ENCODE measurements around the gene CHD5.

CHD5 gene

GRCh38 chr1:6109688-6110087 is 70.4 kb downstream of the CHD5 start:
- DNase-seq = no peak

- no peak for DNase-seq
Measured at GRCh38 chr1:6108937-6109614, 71.0 kb downstream of the CHD5 start.

DNA sequence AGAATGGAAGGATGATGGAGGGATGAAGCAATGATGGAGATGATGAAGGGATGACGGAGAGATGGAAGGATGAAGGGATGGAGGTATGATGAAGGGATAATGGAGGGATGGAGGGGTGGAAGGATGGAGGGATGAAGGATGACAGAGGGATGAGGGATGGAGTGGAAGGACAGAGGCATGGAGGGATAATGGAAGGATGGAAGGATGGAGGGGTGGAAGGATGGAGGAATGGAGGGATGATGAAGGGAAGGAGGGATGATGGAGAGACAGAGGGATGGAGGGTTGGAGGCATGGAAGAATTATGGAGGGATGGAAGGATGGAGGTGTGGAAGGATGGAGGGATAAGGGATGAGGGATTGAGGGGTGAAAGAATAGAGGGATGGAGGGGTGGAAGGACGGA is 71.6 kb downstream of the CHD5 start:
- DNase-seq = no peak

- no peak for DNase-seq
Measured at GRCh38 chr1:6107409-6108356, 72.4 kb downstream of the CHD5 start.

DNA sequence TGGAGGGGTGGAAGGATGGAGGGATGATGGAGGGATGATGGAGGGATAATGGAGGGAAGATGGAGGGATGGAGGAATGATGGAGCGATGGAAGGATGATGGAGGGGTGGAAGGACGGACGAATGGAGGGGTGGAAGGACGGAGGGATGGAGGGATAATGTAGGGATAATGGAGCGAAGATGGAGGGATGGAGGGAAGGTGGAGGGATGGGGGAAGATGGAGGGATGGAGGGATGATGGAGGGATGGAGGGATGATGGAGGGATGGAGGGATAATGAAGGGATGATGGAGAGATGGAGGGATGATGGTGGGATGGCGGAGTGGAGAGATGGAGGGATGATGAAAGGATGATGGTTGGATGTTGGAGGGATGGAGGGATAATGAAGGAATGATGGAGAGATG is 73.1 kb downstream of the CHD5 start:
- DNase-seq = no peak

DNA sequence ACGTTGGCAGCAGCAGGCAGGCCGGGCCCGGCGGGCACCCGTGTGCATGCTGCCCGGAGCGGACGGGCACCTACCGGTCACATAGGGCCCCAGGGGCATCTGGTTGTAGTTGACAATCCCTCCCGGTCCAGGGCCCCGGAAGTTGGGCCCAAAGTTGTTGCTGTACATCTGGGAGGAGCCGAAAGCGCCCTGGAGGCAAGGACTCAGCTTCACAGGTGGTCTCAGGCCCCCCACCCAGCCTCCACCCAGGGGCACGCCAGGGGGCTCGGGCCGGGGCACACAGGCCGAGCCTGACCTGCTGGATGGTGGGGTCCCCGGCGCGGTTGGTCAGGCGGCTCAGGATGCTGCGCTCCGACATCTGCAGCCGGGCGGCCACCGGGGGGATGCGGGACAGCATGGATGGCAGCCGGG is 73.8 kb downstream of the CHD5 start:
- no peak for DNase-seq

- no peak for DNase-seq
Measured at GRCh38 chr1:6105763-6106162, 74.4 kb downstream of the CHD5 start.

DNA sequence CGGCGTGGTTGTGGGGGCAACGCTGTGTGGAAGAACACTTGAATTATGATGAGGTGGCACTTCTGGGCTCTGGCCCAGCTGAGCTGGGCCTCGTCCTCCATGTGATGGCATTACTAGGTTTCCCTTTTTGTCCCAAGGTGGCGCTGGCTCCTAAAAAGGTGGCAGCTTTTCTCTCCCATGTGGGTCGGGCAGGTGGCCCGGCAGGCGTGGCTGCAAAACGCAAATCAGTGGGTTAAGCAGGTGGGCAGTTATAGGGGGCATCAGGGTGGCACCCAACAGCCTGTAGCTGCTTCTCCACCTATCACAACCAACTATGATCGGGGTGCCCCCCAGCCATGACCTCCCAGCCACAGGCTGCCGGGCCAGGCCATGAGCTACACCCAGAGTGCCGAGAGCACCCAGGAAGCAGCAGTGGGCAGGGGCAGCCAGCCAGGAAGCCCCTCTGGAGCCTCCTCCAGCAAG is 74.9 kb downstream of the CHD5 start:
- DNase-seq = no peak

- no peak for DNase-seq
Measured at GRCh38 chr1:6104631-6105030, 75.5 kb downstream of the CHD5 start.

- DNase-seq = no peak
Measured at GRCh38 chr1:6103854-6104530, 76.1 kb downstream of the CHD5 start.

DNA sequence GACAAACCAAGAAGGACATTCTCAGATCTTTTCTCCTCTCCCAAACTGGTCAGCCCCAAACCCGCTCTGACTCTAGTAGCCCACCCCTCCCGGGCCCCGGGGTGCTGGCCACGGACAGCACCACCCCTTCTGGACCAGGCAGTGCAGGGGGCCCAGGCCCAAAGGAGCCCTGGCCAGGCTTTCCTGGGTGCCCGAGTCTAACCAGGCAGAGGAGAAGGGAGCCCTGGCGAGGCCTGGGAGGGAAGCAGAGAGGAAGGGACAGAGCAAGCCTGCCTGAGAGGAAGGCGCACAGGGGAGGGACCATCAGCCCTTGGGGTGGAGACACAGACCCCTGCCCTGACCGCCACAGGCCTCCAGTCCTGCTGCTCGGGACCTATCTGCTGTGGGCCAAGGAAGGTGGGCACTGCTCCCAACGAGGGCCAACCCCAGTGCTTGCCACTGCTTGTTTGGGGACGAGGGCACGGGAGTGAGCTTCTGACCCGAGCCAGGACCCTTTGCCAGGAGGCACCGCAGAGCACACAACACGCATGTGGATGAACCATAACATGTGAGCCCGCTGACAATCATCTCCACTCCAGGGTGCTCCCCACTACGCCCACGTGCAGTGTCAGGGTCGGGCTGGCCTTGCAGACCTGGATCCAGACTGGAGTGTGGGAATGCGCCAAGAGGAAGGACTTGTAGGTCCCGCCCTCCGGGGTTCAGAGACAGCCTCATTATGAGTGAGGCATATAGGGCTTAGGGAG is 76.8 kb downstream of the CHD5 start:
- DNase-seq = no peak

GRCh38 chr1:6102532-6102845 is 77.6 kb downstream of the CHD5 start:
- DNase-seq = no peak

GRCh38 chr1:6101826-6102531 is 78.1 kb downstream of the CHD5 start:
- no peak for DNase-seq

- DNase-seq = no peak
Measured at GRCh38 chr1:6100861-6101783, 79.0 kb downstream of the CHD5 start.

DNA sequence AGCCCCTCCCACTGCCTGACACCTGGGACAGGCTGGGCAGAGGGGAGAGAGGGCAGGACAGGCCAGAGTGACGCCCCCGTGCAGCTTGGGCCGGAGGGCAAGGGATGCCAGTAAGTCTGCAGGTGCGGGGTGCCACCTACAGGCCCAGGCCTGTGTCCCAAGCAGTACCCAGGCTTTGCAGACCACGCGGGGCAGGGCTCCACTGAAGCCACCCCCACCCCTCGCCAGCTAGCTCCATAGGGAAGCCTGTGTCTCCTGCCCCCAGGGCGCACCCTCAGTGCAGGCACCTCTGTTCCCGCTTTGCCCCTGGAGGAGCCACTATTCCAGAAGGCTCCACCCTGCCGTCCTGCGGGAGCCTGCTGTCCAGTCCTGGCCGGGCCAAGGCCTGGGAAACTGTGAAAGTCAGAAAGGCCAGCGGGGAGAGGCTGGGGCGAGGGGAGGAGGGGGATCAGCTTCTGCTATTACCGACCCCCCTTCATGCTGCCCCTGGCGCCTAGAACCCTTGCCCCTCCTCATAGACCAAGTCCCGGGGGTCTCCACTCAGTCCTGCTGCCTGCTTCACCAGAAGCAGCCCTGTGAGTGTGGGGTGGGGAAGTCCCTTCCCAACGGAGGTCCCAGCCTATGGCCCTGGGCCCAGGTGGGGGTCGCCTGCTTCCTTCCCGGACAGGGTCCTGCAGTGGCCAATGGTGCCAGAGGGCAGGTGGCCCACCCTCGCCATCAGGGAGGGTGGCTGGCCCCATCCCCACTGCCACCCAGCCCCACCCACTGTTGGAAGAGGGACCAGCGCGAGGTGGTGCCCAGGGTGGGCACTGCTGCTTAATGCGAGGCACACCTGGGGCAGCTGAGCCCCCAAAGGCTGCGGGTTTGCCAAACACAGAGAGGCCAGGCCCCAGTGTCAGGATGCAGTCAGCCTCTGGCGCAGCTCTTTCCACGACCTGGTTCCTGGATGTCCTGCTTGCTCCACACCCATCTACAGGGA is 80.0 kb downstream of the CHD5 start:
- no peak for DNase-seq

GRCh38 chr1:6099297-6099696 is 80.8 kb downstream of the CHD5 start:
- no peak for DNase-seq

DNA sequence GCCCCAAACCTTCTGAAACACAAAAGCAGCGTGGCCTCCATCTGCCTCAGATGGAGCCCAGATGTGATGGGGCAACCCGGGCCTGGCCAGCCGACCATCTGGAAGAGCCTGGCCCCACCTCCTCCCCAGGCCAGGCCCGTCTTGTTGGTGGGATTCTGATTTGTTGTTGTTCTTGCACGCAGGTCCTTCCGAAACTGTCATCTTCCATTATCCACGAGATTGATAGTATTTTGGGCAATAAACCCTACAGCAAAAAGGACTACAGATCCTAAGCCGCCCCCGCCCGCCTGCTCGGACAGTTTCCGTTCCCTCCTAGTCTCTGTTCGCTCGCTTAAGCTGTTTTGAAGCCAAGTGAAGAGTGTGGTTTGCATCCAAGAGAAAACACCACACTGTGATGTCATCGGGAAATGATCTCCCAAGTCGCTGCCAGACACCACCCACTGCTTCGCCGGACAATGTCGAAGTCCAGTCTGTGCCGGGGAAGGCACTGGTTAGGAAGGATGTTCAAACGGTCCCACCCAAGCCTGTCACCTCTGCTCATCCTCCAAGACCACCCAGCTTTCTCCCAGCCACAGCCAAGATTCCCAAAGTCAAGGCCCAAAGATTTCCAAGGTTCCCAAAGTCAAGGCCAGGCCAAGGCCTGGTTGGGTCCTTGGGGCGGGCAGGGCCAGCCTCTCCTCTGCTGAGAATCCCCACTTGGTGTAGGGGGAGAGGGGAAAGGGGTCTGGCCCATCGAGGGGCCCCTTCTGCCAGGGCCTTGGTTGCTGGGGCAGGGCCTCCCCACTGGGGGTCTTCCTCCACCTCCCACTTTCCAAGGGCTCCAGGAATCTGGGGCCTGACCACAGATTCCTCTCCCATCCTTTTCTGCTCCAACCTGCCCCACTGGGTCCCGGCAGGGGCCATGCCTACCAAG is 81.6 kb downstream of the CHD5 start:
- DNase-seq = no peak

DNA sequence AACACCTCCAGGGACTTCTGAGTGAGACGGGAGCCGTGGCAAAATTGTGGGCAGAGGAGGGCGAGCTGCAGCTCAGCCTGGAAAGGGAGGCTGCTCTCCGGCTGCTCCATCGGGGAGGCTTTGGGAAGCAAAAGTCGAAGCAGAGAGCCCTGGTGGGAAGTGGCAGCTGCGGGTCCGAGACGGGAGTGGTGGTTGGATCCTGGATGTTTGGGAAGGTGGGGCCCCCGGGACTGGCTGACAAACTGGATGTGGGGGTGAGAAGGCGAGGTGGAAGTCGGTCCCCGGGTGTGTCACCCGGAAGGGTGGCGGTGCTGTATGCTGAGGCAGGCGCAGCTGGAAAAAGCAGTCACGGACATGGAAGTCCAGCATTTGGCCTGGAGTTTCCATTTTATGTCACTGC is 82.3 kb downstream of the CHD5 start:
- no peak for DNase-seq

DNA sequence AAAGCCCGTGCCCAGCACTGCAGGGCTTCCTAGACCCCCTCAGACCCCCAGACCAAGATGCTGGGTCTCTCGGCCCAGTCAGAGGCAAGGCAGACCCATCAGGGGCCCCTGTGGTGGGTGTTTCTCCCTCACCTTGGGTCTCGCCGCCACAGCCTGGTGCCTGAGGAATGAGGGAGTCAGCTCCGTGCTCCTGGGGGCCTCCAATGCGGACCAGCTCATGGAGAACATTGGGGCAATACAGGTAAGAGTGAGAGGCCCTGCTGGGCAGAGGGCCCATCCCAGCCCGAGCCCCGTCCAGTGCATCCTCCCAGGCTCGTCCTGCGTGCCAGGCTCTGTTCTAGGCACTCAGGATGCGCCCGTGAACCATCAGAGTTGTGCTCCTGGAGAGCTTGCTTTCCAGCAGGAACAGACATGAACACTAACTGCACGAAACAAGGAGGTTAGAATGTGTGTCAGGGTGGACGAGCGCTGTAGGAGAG is 83.0 kb downstream of the CHD5 start:
- DNase-seq = no peak

All from activated CD4-positive, alpha-beta T cell treated with anti-CD3 and anti-CD28 coated beads for 4 hours (primary cell).